GM21515 (cell line): Measurements from ENCODE around the gene ABTB2.
A peak's percentile ranks its signal among the peaks of the same experiment; 100 is the strongest.

Source experiments
- ATAC-seq: cut with Tn5 transposase; IDR thresholded peaks from one replicate; pipeline ENCODE4 v1.9.1; 2021; ENCODE audit not compliant: unreplicated experiment

Gene ABTB2

GRCh38 chr11:34317666-34318065 is 40.1 kb downstream of the ABTB2 start:
- no peak for ATAC-seq

- ATAC-seq = no peak
These were observed 40.8 kb downstream of the ABTB2 start for GRCh38 chr11:34317036-34317360.

- no peak for ATAC-seq
These were observed 41.3 kb downstream of the ABTB2 start for GRCh38 chr11:34316347-34317035.

GRCh38 chr11:34315394-34315793 is 42.4 kb downstream of the ABTB2 start:
- ATAC-seq = no peak

GRCh38 chr11:34314936-34315335 is 42.9 kb downstream of the ABTB2 start:
- no peak for ATAC-seq

GRCh38 chr11:34314176-34314575 is 43.6 kb downstream of the ABTB2 start:
- ATAC-seq = no peak

- ATAC-seq = peak; percentile 83
These were observed 44.7 kb downstream of the ABTB2 start for GRCh38 chr11:34313099-34313517.

- ATAC-seq = no peak
These were observed 46.7 kb downstream of the ABTB2 start for GRCh38 chr11:34311126-34311525.

- ATAC-seq = no peak
These were observed 47.8 kb downstream of the ABTB2 start for GRCh38 chr11:34309965-34310364.

GRCh38 chr11:34308913-34309585 is 48.8 kb downstream of the ABTB2 start:
- no peak for ATAC-seq

GRCh38 chr11:34308049-34308912 is 49.5 kb downstream of the ABTB2 start:
- ATAC-seq = no peak

GRCh38 chr11:34305780-34306179 is 52.0 kb downstream of the ABTB2 start:
- no peak for ATAC-seq

GRCh38 chr11:34305193-34305592 is 52.6 kb downstream of the ABTB2 start:
- no peak for ATAC-seq

- no peak for ATAC-seq
These were observed 54.7 kb downstream of the ABTB2 start for GRCh38 chr11:34303028-34303570.

GRCh38 chr11:34302046-34302921 is 55.5 kb downstream of the ABTB2 start:
- ATAC-seq = peak; percentile 76

- ATAC-seq = no peak
These were observed 56.9 kb downstream of the ABTB2 start for GRCh38 chr11:34300926-34301295.

GRCh38 chr11:34300026-34300925 is 57.5 kb downstream of the ABTB2 start:
- no peak for ATAC-seq

- no peak for ATAC-seq
These were observed 58.4 kb downstream of the ABTB2 start for GRCh38 chr11:34299284-34299972.

- ATAC-seq = no peak
These were observed 58.9 kb downstream of the ABTB2 start for GRCh38 chr11:34298871-34299270.
